Gastroesophageal sphincter (tissue), 4 donors: ENCODE measurements around the gene RTN1. TPM values are rescaled to one million over a fixed set of nuclear protein-coding genes. Genes with fewer than 3 reads are reported as not detected.

Experiments used
- ATAC-seq: fragments of 150-250 bp; one replicate; pipeline ENCODE4 v1.9.1; 2016; ENCODE audit warnings: mild to moderate bottlenecking, moderate library complexity
- H3K27ac ChIP-seq, 4 donors: fragments of 200-600 bp; sonication (generic) in 3 of 4; 1 replicate in 3 of 4; 2 replicates in 1 of 4; pipeline ENCODE4 v1.5.1; 2016 to 2019
- H3K27me3 ChIP-seq: fragments of 200-600 bp; sonication (generic); one replicate; pipeline ENCODE4 v1.5.1; 2019
- H3K36me3 ChIP-seq, 2 donors: fragments of 200-600 bp; sonication (generic); one replicate each; pipeline ENCODE4 v1.5.1; 2019; ENCODE audit warnings: control low read depth in 1 of 2
- H3K4me1 ChIP-seq, 3 donors: fragments of 200-600 bp; sonication (generic); 1 replicate in 2 of 3; 2 replicates in 1 of 3; pipeline ENCODE4 v1.5.1; 2016 to 2019; ENCODE audit warnings: control low read depth in 2 of 3
- H3K4me3 ChIP-seq, 2 donors: fragments of 200-600 bp; sonication (generic); one replicate each; pipeline ENCODE4 v1.5.1; 2019; ENCODE audit warnings: mild to moderate bottlenecking in 1 of 2, moderate library complexity in 1 of 2
- H3K9me3 ChIP-seq, 3 donors: fragments of 200-600 bp; sonication (generic); one replicate each; pipeline ENCODE4 v1.5.1; 2017 to 2019; ENCODE audit warnings: control low read depth in 2 of 3
- EP300 ChIP-seq: sonication (generic); formaldehyde crosslinking; IDR thresholded peaks from one replicate; pipeline ENCODE4 v1.6.1; 2017; ENCODE audit warnings: antibody characterized with exemption, mild to moderate bottlenecking
- POLR2A ChIP-seq, 2 donors: fragments of 450-650 bp; IDR thresholded peaks; one replicate each; pipeline ENCODE4 v1.6.1; 2017; ENCODE audit warnings: antibody characterized with exemption in 2 of 2, mild to moderate bottlenecking in 2 of 2, moderate library complexity in 1 of 2
- POLR2AphosphoS5 ChIP-seq: sonication (generic); formaldehyde crosslinking; IDR thresholded peaks from one replicate; pipeline ENCODE4 v1.6.1; 2017; ENCODE audit warnings: antibody characterized with exemption
- WGBS, 2 donors: methylation state at CpG; one replicate each; pipeline ENCODE4 v1.1.5; 2018; ENCODE audit warnings: low coverage in 1 of 2; 5-methylcytosine and 5-hydroxymethylcytosine counted together
- total RNA-seq, 4 donors: library from RNA; depleted of rRNA; stranded (reverse); fragments of >200 nt; gene quantifications; one replicate each; pipeline ENCODE4 v1.1.0, GENCODE V29; 2016
- TF ChIP-seq, protein P1 (sequence below), 4 experiments: fragments of 200-600 bp in 2 of 4; fragments of 450-650 bp in 2 of 4; sonication (generic) in 1 of 4; IDR thresholded peaks; one replicate each; pipeline ENCODE4 v1.5.1; 2017 to 2019; ENCODE audit warnings: antibody characterized with exemption in 4 of 4, mild to moderate bottlenecking in 2 of 4, moderate library complexity in 2 of 4

The RTN1 gene
- total RNA-seq, 4 donors from 2014 or later: 1.4 to 6.9 (median 6.5) TPM

DNA sequence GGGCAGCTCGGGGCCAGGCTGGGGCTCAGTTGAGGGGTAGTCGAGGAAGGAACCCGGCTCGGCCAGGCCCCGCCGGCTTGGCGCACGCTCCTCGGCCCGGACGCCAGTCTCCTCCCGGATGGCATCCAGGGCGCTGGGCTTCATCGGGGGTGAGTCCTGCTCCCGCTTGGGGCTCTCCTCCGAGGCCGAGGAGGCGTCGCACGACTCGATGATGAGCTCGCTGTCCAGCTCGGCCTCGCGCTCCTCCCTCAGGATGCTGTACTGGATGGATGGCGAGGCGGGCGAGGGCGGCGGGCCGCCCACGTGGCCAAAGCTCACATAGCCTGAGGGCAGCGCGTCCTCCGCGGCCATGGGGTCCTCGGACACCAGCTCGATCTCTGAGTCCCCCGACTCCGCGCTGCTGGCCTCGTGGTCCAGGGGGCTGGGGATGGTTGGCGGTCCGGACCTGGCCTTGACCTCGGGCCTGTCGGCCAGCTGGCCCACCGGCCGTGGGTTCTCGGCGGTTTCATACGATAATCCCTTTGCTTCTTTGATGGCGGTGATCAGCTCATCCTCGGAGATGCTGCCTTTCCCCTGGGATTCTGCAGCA is 143.4 kb downstream of the RTN1 start:
- Histone ChIP-seq H3K27me3 (no peaks in the 10 kb centered on the region), H3K9me3 (no peaks in the 10 kb centered on the region), H3K27ac (no peak overlapping the region), H3K4me3 (no peak overlapping the region), H3K36me3 (peaks cover 0 to 6% of the 10 kb centered on the region in 2 donors), H3K4me1 (no peaks in the 10 kb centered on the region)
- ATAC-seq: no peak
- WGBS, 2 donors: 100% methylated on average over 10 to 12 of the region's 53 CpGs
- TF ChIP-seq POLR2AphosphoS5 (no peak), POLR2A (IDR thresholded peaks at IDR 0.05) (no peak), EP300 (no peak)
- TF ChIP-seq, protein P1, sequence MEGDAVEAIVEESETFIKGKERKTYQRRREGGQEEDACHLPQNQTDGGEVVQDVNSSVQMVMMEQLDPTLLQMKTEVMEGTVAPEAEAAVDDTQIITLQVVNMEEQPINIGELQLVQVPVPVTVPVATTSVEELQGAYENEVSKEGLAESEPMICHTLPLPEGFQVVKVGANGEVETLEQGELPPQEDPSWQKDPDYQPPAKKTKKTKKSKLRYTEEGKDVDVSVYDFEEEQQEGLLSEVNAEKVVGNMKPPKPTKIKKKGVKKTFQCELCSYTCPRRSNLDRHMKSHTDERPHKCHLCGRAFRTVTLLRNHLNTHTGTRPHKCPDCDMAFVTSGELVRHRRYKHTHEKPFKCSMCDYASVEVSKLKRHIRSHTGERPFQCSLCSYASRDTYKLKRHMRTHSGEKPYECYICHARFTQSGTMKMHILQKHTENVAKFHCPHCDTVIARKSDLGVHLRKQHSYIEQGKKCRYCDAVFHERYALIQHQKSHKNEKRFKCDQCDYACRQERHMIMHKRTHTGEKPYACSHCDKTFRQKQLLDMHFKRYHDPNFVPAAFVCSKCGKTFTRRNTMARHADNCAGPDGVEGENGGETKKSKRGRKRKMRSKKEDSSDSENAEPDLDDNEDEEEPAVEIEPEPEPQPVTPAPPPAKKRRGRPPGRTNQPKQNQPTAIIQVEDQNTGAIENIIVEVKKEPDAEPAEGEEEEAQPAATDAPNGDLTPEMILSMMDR (IDR thresholded peaks at IDR 0.05): no peak

DNA sequence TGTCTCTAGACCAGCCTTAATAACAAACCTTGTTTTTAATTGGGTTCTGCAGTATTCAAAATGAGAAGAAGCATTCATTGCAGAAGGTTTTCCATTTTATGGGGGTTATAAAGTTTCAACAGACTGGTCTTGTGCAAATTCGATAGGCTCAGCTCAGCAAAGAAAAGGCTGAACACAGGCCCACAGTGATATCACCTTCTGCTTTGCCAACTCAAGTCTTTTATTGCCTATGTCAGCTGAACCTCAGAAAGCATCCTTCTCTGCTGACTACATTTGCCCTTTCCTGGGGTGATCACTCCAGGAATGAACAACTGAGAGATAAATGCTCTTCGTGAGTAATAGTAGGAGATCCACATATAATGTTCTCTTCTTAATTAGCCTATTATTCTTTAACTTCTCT is 159.5 kb downstream of the RTN1 start:
- Histone ChIP-seq H3K4me1 (no peaks in the 10 kb centered on the region), H3K27ac (no peak overlapping the region), H3K27me3 (no peaks in the 10 kb centered on the region), H3K4me3 (no peak overlapping the region), H3K36me3 (no peaks in the 10 kb centered on the region), H3K9me3 (no peaks in the 10 kb centered on the region)
- WGBS, 2 donors: 80 to 89% methylated on average over 2 of the region's 2 CpGs
- ATAC-seq: no peak
- TF ChIP-seq POLR2A (IDR thresholded peaks at IDR 0.05) (no peak), POLR2AphosphoS5 (no peak), EP300 (no peak)
- TF ChIP-seq, protein P1 (IDR thresholded peaks at IDR 0.05): no peak

DNA sequence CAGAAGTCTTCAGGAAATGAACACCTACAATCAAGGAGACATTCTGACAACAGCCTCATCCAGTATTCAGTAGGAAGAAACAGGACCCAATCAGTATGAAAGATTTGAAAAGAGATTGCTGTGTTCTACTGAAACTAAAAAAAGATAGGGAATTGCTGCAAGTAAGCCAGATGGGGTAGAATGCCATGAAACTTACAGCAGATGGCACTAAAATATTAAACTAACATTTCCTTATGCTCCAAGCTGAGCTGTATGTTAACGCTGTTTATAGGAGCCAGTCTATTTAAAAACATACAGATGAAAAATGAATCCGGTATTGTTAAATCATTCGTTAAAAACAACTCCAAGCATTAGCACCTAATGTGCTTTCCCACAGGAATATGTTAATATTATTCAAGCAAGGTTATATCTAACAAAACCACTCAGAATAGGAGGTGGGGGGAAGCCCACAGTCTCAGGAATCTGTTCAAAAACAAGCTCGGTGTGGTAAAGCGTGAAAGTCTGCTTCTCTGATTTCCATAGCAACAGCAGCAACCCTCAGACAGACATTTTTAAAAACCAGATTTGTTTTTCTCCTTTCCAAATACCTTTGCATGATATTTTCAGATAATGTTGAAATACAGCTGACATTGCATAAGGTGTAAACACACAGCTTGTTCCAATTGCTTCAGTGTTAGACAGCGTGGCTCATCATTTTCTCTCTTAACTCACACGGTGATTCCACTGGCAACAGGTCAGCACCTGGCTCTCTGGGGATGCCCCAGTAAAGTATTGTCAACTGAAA is 162.6 kb downstream of the RTN1 start:
- Histone ChIP-seq H3K9me3 (no peaks in the 10 kb centered on the region), H3K36me3 (no peaks in the 10 kb centered on the region), H3K4me1 (no peaks in the 10 kb centered on the region), H3K27ac (no peak overlapping the region), H3K4me3 (no peak overlapping the region), H3K27me3 (no peaks in the 10 kb centered on the region)
- ATAC-seq: no peak
- 32 to 33% methylated on average over 7 of the region's 7 CpGs for WGBS, 2 donors
- TF ChIP-seq POLR2AphosphoS5 (no peak), POLR2A (IDR thresholded peaks at IDR 0.05) (no peak), EP300 (no peak)
- TF ChIP-seq, protein P1 (IDR thresholded peaks at IDR 0.05): no peak

DNA sequence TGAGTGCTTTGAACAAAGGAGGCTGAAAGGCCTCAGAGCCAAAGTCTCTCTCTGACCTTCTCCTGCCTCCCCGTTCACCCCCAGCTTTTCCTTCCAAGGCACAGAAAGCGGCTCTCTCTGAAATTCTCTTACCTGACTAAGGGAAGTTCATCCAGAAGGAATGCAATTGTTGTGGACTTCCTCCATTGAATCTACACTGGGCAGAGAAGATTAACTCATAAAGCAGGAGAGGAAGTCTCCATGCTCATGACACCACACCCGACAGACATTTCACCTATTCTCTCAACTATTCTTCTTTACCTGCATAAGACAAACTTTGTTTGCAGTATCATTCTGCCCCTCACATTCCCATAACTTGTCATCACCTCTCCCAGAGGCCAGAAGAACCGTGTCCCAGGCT is 164.7 kb downstream of the RTN1 start:
- Histone ChIP-seq H3K27ac (no peak overlapping the region), H3K9me3 (peaks cover 0 to 7% (median 0%) of the 10 kb centered on the region in 3 donors), H3K4me3 (no peak overlapping the region), H3K27me3 (no peaks in the 10 kb centered on the region), H3K36me3 (no peaks in the 10 kb centered on the region), H3K4me1 (no peaks in the 10 kb centered on the region)
- no peak for ATAC-seq
- TF ChIP-seq, protein P1 (IDR thresholded peaks at IDR 0.05): no peak
- no peak for TF ChIP-seq POLR2A (IDR thresholded peaks at IDR 0.05)
- TF ChIP-seq POLR2AphosphoS5: no peak
- no peak for TF ChIP-seq EP300
- WGBS, 2 donors: 77 to 86% methylated on average over 4 of the region's 4 CpGs

DNA sequence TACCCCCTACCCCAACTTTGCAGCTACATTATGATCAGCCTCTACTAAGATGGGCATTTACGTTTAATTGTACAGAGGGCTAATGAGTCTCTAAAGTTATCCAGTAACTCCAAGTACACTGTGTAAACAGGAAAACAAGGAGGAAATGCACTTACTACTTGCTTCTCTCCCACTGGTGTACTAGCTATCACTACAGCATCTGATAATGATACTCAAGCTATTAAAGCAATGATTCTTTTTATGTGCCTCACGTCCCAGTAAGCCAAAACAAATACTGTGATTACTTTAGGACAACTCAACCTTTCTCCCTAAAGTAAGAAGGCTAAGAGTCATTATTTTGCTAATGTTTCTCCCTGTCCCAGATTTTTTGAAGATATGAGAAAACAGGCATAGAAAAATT is 165.3 kb downstream of the RTN1 start:
- no peak for ATAC-seq
- H3K27ac ChIP-seq: no peak overlapping the region
- H3K27me3 ChIP-seq: no peaks in the 10 kb centered on the region
- no peaks in the 10 kb centered on the region for H3K4me1 ChIP-seq
- WGBS, 2 donors: 56 to 57% methylated on average over 1 to 2 of the region's 2 CpGs
- H3K36me3 ChIP-seq: no peaks in the 10 kb centered on the region
- TF ChIP-seq POLR2AphosphoS5 (no peak), POLR2A (IDR thresholded peaks at IDR 0.05) (no peak), EP300 (no peak)
- TF ChIP-seq, protein P1 (IDR thresholded peaks at IDR 0.05): no peak
- H3K9me3 ChIP-seq: peaks cover 0 to 8% (median 0%) of the 10 kb centered on the region in 3 donors
- no peak overlapping the region for H3K4me3 ChIP-seq
